ENCODE measurements around the gene CRLF1.

Gene CRLF1

DNA sequence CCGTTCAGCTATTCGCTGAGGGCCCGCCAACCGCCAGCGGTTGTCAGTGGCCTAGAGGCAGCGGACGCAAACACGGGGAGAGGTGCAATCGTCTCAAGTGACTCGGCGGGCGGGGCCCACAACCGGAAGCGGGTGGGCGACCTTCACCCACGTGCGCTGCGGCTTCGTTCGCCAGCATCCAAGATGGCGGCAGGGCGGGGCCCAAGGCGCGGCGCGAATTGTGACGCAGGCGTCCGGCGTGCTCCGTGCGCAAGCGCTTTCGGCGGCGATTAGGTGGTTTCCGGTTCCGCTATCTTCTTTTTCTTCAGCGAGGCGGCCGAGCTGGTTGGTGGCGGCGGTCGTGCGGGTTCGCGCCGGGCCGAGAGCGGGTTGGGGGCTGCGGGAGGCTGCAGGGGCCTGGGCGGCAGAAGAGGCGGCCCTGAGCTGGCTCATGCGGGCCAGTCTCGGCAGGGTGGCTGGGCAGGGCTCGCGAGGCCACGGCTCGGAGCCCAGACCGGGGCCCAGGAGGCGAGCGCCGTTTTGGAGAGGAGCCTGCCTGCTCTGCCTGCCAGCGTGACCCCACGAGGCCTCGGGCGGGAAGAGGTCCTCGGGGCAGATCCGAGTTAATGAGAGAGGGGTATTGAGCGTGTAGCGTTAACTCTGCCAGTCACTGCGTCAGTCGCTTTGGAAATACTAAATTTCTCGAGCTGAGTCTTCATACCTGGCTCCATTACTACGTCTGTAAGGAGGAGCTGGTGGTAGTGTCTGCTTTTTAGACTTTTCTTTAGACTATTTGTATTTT lies 34.8 kb downstream of the CRLF1 start, which contains the start of gene UBA52:
Gene UBA52 (plus strand): TSS at position 294 of the 781 bp plus-strand sequence. CDS start 1,444 bp downstream, outside the sequence.
- DNase-seq (ENCODE audit: low read depth): peak; percentile 90
- H3K4me3 ChIP-seq (ENCODE audit: low read depth, low read length): peak within 1 kb of the TSS; percentile 64

DNA sequence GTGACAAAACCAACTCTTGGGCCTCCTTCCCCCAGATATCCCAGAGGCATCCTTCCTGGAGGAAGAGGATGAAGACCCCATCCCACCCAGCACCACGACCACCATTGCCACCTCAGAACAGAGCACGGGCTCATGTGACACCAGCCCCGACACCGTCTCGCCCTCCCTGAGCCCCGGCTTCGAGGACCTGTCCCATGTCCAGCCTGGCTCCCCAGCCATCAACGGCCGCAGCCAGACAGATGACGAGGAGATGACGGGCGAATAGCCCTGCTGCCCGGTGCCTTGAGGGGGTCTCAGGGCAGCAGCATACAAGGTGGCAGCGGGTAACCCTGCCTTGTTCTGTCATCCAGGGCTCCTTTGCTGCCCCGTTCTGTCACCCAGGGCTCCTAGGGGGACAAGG lies 38.2 kb downstream of the CRLF1 start:
- H3K4me3 ChIP-seq (ENCODE audit: low read depth, low read length): no peak overlapping the region
- DNase-seq (ENCODE audit: low read depth): no peak

DNA sequence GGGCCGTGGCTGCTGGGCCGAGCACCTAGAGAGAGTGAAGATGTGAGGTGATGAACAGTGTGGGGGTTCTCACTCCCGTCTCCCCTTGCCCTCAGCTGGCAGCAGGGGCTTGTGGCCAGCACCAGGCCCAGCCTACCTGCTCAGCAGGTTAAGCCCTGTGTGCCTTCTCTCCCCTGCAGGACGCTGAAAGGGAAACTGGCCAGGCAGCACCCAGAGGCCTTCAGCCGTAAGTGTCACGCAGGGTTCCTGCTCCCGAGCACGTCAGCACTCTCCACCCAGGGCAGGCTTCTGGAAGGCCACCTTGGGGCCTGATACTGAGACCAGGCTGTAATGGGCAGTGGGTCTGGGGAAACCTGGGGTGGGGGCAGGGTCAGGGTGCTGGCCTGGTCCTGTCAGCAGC lies 39.6 kb downstream of the CRLF1 start:
- H3K4me3 ChIP-seq (ENCODE audit: low read depth, low read length): no peak overlapping the region
- DNase-seq (ENCODE audit: low read depth): no peak

DNA sequence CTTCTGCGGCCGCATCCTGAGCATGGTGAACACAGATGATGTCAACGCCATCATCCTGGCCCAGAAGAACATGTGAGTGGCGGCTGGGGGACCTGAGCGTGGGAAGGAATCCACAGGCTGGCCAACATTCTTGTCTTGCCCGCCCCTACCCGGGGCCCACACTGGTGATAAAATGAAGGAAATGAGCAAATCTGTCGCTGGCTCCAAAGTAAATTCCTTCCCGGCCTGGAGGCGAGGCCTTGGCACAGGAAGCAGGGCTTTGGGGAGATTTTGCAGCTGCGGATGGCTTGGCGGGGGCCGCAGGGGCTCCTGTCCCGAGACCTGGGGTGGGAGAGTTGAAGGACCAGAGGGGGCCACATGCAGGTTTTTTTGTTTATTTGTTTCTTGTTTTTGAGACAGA lies 44.5 kb downstream of the CRLF1 start:
- no peak overlapping the region for H3K4me3 ChIP-seq (ENCODE audit: low read depth, low read length)
- peak; percentile 47 for DNase-seq (ENCODE audit: low read depth)

DNA sequence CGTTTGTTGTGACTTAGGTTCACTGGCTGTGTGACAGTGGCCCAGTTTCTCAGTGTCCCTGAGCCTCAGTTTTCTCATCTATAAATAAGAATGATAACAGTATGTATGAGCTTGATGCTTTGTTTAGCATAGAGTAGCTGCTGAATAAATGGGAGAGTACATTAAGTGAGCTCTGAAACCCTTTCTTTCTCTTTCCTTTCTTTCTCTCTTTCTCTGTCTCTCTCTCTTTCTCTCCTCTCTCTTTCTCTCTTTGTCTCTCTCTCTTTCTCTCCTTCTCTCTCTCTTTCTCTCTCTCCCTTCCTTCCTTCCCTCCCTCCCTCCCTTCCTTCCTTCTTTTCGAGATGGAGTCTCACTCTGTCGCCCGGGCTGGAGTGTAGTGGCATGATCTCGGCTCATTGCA lies 46.9 kb downstream of the CRLF1 start:
- DNase-seq (ENCODE audit: low read depth): no peak
- H3K4me3 ChIP-seq (ENCODE audit: low read depth, low read length): no peak overlapping the region

DNA sequence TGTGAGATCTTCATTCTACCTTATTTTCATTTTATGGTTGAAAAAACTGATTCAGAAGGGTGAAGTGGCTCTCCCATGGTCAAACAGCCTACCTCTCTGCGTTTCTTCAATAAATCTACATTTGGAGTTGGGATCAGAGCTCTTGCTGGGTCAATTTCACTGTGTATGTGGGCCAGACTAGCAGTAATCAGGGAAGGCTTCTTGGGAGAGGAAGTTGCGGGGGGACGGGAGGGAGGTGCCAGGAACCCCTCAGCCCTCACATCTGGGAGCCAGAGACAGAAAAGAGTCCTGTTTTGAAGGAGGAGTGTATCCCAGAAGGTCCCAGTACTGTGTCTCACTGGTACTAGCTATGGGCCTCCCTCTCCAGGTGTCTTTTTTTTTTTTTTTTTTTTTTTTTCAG lies 48.0 kb downstream of the CRLF1 start:
- peak overlapping the region; percentile 73 for H3K4me3 ChIP-seq (ENCODE audit: low read depth, low read length)
- DNase-seq (ENCODE audit: low read depth): no peak

DNA sequence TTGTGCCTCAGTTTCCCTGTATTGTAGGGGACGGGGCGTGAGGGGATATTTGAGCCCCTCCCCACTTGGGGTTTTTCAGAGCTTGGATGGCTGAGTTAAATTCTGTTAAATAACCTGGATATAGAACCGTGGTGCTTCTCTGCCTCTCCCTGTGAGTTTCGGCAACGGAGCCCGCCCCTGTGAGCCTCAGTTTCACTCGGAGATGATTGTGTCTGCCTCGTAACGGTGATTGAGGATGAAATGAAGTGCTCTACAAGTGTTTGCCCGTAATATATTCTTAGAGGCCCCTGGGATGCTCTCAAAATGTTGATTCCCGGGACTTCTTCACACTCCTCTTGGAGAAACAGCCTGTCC lies 48.4 kb downstream of the CRLF1 start:
- H3K4me3 ChIP-seq (ENCODE audit: low read depth, low read length): peak overlapping the region; percentile 73
- no peak for DNase-seq (ENCODE audit: low read depth)

DNA sequence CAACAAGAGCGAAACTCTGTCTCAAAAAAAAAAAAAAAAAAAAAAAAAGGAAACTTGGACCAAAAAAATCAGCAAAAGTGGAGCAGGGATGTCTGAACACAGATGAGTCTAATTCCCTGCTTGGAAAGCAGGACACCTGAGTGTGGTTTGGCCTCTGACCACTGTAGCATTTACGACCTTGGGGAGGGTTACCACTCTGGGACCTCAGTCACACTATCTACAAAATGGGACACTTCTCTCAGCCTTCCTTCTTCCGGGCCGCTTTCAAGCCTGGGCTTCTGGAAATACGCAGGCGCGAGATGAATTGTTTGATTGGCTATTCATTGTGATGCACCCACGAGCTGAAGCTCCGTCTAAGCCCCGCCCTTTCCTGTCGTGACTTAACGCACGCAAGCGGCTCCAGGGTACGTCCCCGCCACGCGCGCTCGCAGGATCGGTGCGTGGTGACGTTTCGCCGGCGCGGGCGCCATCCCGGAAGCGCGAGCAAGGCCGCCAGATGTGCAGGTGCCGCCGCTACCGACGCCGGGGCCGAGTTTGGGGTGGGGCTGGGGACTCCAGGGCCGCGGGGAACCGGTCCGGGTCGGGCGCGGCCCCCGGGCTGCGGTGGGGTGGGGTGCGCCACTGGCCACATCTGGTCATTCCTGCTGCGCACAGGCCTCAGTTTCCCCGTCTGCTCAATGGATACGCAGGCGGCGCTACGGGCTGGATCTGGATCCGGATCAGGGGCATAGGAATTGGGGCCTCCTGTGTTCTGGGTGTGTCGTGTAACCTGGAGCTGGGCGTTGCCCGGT lies 49.0 kb downstream of the CRLF1 start, which contains the start of gene KXD1:
Gene KXD1 (plus strand): TSS at position 460 of the 791 bp plus-strand sequence. CDS start 4,187 bp downstream, outside the sequence.
- peak within 1 kb of the TSS; percentile 73 for H3K4me3 ChIP-seq (ENCODE audit: low read depth, low read length)
- peak; percentile 96 for DNase-seq (ENCODE audit: low read depth)

DNA sequence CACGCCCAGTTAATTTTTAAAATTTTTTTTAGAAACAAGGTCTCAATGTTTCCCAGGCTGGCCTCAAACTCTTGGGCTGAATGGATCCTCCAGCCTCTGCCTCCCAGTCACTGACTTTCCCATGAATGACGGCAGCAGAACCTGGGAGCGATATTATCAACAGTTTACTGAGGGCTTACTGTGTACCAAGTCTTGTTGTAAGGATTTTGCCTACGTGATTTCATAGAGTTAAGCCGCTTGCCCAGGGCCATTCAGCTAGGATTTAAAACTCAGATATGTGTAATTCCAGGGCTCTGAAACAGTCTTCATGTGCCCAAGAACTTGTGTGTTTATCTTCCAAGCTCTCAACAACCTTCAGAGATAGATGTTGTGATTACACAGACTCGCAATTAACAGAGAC lies 55.0 kb downstream of the CRLF1 start:
- no peak for DNase-seq (ENCODE audit: low read depth)
- no peak overlapping the region for H3K4me3 ChIP-seq (ENCODE audit: low read depth, low read length)

DNA sequence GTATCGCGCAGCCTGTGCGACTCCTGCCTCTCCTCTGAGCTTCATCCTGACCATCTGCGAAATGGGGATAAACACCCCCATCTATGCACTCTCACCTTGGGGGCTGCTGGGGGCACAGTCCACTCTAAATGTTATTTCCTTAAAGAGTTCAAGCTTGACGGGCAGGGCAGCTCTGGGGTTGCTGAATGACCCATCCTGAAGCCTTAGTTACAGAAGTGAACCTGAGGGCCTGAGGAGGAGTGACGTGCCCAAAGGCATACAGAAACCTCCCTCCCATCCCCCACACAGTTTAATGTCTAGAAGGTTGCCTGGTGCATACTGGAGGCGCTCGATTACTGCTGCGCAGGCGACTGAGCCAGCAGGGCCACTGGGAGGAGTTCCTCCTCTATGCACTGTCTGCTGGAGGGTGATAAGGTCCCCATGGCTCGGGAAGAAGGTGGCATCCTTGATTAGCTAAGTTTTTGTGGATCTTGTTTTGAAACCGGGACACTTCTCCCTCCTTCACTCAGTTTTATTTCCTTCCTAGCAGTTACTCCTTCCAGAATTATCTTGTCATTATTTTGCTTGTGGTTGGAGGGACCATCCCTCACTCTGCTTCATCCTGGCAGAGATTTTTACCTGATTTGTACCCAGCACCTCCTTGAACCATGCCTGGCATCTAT lies 62.7 kb downstream of the CRLF1 start:
- H3K4me3 ChIP-seq (ENCODE audit: low read depth, low read length): peak overlapping the region; percentile 36

More for the DNA sequence above, 62.7 kb downstream of the CRLF1 start:
- DNase-seq (ENCODE audit: low read depth): no peak
